HCT116 (cell line): ENCODE measurements around the gene KCMF1.

Experiments used
- EGR1 ChIP-seq: IDR thresholded peaks from 2 replicates; pipeline ENCODE4 v1.6.1; 2012; ENCODE audit warnings: low read depth
- ELF1 ChIP-seq: IDR thresholded peaks from 2 replicates; pipeline ENCODE4 v1.6.1; 2012; ENCODE audit warnings: low read depth, borderline replicate concordance
- EZH2phosphoT487 ChIP-seq: fragments of 200-600 bp; IDR thresholded peaks from 2 replicates; pipeline ENCODE4 v1.6.1; 2018; ENCODE audit warnings: antibody characterized with exemption, borderline replicate concordance
- FOSL1 ChIP-seq: IDR thresholded peaks from 2 replicates; pipeline ENCODE4 v1.6.1; 2012; ENCODE audit warnings: low read depth
- JUND ChIP-seq: IDR thresholded peaks from 2 replicates; pipeline ENCODE4 v1.6.1; 2012
- POLR2A ChIP-seq: IDR thresholded peaks from 2 replicates; pipeline ENCODE4 v1.7.0; 2011; ENCODE audit warnings: borderline replicate concordance; ENCODE audit not compliant: insufficient read depth, insufficient read length; ENCODE audit errors: extremely low read depth
- POLR2AphosphoS5 ChIP-seq: IDR thresholded peaks from 2 replicates; pipeline ENCODE4 v1.6.1; 2011; ENCODE audit warnings: mild to moderate bottlenecking, low read depth, low read length, moderate library complexity
- RAD21 ChIP-seq: IDR thresholded peaks from 2 replicates; pipeline ENCODE4 v1.6.1; 2012; ENCODE audit warnings: low read depth, mild to moderate bottlenecking
- SIN3A ChIP-seq: IDR thresholded peaks from 2 replicates; pipeline ENCODE4 v1.6.1; 2012; ENCODE audit warnings: low read depth
- YY1 ChIP-seq: IDR thresholded peaks from 2 replicates; pipeline ENCODE4 v1.6.1; 2011; ENCODE audit warnings: low read length, low read depth, moderate library complexity, mild to moderate bottlenecking; ENCODE audit not compliant: insufficient replicate concordance; ENCODE audit errors: extremely low read depth
- TF ChIP-seq, protein P1 (sequence below), 3 experiments: fragments of 200-600 bp in 1 of 3; sonication (generic) in 1 of 3; IDR thresholded peaks in 2 of 3; conservative IDR thresholded peaks in 1 of 3; 2 replicates each; pipeline ENCODE4 v1.5.1; 2012 to 2017; ENCODE audit warnings: low read depth in 2 of 3, low read length in 2 of 3, antibody characterized with exemption in 1 of 3, borderline replicate concordance in 1 of 3, control low read depth in 1 of 3, mild to moderate bottlenecking in 1 of 3, mixed read lengths in 1 of 3, mixed run types in 1 of 3, moderate library complexity in 1 of 3; ENCODE audit not compliant: insufficient read depth in 1 of 3
- TF ChIP-seq, protein P2 (sequence below): IDR thresholded peaks from 2 replicates; pipeline ENCODE4 v1.6.1; 2011; ENCODE audit warnings: mild to moderate bottlenecking, low read length, moderate library complexity; ENCODE audit not compliant: insufficient replicate concordance; ENCODE audit errors: extremely low read depth

GRCh38 chr2:84972207-84972783 is 1.3 kb downstream of the KCMF1 start:
- TF ChIP-seq, protein P1, sequence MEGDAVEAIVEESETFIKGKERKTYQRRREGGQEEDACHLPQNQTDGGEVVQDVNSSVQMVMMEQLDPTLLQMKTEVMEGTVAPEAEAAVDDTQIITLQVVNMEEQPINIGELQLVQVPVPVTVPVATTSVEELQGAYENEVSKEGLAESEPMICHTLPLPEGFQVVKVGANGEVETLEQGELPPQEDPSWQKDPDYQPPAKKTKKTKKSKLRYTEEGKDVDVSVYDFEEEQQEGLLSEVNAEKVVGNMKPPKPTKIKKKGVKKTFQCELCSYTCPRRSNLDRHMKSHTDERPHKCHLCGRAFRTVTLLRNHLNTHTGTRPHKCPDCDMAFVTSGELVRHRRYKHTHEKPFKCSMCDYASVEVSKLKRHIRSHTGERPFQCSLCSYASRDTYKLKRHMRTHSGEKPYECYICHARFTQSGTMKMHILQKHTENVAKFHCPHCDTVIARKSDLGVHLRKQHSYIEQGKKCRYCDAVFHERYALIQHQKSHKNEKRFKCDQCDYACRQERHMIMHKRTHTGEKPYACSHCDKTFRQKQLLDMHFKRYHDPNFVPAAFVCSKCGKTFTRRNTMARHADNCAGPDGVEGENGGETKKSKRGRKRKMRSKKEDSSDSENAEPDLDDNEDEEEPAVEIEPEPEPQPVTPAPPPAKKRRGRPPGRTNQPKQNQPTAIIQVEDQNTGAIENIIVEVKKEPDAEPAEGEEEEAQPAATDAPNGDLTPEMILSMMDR (IDR thresholded peaks at IDR 0.05 in 2 of 3, conservative IDR thresholded peaks at IDR 0.05 in 1 of 3; ENCODE audit: borderline replicate concordance in 1 of 3, insufficient read depth in 1 of 3, low read depth in 2 of 3, low read length in 2 of 3) = no peak
- no peak for TF ChIP-seq POLR2A
- no peak for TF ChIP-seq POLR2AphosphoS5
- TF ChIP-seq FOSL1 = no peak
- no peak for TF ChIP-seq EZH2phosphoT487
- no peak for TF ChIP-seq ELF1
- no peak for TF ChIP-seq JUND
- TF ChIP-seq EGR1 = no peak
- TF ChIP-seq YY1 = no peak
- no peak for TF ChIP-seq RAD21
- TF ChIP-seq SIN3A = no peak
- TF ChIP-seq, protein P2, sequence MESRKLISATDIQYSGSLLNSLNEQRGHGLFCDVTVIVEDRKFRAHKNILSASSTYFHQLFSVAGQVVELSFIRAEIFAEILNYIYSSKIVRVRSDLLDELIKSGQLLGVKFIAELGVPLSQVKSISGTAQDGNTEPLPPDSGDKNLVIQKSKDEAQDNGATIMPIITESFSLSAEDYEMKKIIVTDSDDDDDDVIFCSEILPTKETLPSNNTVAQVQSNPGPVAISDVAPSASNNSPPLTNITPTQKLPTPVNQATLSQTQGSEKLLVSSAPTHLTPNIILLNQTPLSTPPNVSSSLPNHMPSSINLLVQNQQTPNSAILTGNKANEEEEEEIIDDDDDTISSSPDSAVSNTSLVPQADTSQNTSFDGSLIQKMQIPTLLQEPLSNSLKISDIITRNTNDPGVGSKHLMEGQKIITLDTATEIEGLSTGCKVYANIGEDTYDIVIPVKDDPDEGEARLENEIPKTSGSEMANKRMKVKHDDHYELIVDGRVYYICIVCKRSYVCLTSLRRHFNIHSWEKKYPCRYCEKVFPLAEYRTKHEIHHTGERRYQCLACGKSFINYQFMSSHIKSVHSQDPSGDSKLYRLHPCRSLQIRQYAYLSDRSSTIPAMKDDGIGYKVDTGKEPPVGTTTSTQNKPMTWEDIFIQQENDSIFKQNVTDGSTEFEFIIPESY = no peak
